ENCODE data around the gene SSH3.
"Not testable (repeated sequence)": the region's sequence is repeated elsewhere in the genome, so short reads cannot be mapped to it uniquely, and the experiment has no call there.

DNA sequence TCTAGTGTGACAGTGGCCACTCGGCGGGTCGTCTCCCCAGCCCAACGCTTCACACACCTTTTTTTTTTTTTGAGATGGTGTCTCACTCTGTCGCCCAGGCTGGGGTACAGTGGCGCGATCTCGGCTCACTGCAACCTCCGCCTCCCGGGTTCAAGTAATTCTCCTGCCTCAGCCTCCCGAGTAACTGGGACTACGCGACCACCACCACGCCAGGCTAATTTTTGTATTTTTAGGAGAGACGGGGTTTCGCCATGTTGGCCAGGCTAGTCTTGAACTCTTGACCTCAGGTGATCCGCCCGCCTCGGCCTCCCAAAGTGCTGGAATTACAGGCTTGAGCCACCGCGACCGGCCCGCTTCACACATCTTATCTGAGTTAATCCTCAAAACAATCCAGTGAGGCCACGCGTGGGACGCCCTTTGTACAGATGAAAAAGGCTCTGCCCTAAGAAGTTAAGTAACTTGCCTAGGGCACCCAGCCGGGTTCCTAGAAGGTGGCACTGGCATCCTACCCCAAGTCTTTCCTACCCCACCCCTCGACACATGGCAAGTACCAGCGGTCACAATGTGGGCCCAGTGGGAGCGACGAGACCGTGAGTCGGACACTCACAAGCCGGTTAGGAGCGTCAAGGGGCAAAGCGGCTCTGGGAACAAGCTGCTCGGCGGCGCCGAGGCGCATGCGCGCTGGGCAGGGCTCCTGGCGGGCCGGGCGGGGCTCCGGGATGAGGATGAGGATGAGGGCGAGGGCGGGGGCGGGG lies 42.3 kb upstream of the SSH3 start:
- TF ChIP-seq EZH2phosphoT487 (IDR thresholded peaks at IDR 0.05; ENCODE audit: borderline replicate concordance, low read depth, low read length): not testable (repeated sequence)
- TF ChIP-seq, protein P1, sequence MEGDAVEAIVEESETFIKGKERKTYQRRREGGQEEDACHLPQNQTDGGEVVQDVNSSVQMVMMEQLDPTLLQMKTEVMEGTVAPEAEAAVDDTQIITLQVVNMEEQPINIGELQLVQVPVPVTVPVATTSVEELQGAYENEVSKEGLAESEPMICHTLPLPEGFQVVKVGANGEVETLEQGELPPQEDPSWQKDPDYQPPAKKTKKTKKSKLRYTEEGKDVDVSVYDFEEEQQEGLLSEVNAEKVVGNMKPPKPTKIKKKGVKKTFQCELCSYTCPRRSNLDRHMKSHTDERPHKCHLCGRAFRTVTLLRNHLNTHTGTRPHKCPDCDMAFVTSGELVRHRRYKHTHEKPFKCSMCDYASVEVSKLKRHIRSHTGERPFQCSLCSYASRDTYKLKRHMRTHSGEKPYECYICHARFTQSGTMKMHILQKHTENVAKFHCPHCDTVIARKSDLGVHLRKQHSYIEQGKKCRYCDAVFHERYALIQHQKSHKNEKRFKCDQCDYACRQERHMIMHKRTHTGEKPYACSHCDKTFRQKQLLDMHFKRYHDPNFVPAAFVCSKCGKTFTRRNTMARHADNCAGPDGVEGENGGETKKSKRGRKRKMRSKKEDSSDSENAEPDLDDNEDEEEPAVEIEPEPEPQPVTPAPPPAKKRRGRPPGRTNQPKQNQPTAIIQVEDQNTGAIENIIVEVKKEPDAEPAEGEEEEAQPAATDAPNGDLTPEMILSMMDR (conservative IDR thresholded peaks at IDR 0.05; ENCODE audit: low read length): not testable (repeated sequence)

Data from OCI-LY7 (cell line).